Suppressor macrophage treated with lipopolysaccharide for 4 hours (primary cell): Measurements from ENCODE around the gene MT1H.
A peak's percentile ranks its signal among the peaks of the same experiment; 100 is the strongest.
"Not testable (repeated sequence)": the region's sequence is repeated elsewhere in the genome, so short reads cannot be mapped to it uniquely, and the experiment has no call there.

Source experiments
- DNase-seq: peaks from one replicate; pipeline ENCODE4 v3.0.0-alpha.2; 2020

MT1H gene

DNA sequence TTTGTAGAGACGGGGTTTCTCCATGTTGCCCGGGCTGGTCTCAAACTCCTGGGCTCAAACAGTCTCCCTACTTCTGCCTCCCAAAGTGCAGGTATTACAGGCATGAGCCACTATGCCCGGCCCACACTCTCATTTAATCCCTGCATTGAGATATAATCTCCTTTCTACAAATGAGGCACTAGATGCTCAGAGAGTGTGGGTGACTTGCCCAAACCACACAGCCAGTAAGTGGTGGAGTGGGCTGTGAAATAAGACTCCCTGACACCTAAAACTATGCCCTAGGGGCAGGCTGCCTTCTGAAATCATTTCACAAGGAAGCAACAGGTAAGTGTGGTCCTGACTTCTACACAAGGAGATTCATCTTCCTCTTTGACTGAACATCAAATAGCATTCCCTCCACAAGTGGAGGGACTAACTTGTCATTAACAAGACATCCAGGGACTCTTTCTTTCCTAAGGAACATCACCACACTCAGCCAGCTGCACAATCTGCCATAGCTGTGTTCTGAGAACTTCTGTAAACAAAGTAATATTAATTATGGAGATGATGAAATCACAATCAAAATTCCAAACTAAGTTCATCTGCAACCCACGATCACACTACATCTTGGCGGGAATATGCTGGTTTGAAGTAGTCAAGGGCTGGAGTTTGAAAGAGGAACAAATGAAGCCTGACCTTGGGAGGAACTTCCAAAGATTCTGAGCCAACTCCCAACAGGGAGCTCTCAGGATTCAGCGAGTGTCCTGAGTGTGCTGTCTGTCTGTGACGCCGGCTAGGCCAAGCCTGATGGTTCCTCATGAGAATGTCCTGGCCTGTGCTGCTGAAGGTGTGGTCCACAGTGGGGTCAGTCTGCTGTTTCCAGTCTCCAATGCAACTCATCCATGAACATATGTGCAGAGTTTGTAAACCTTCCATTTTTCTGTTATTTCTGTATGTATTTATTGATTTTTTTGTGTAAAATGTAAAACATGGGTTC, 4.0 kb upstream of the MT1H start:
- not testable (repeated sequence) for DNase-seq

DNA sequence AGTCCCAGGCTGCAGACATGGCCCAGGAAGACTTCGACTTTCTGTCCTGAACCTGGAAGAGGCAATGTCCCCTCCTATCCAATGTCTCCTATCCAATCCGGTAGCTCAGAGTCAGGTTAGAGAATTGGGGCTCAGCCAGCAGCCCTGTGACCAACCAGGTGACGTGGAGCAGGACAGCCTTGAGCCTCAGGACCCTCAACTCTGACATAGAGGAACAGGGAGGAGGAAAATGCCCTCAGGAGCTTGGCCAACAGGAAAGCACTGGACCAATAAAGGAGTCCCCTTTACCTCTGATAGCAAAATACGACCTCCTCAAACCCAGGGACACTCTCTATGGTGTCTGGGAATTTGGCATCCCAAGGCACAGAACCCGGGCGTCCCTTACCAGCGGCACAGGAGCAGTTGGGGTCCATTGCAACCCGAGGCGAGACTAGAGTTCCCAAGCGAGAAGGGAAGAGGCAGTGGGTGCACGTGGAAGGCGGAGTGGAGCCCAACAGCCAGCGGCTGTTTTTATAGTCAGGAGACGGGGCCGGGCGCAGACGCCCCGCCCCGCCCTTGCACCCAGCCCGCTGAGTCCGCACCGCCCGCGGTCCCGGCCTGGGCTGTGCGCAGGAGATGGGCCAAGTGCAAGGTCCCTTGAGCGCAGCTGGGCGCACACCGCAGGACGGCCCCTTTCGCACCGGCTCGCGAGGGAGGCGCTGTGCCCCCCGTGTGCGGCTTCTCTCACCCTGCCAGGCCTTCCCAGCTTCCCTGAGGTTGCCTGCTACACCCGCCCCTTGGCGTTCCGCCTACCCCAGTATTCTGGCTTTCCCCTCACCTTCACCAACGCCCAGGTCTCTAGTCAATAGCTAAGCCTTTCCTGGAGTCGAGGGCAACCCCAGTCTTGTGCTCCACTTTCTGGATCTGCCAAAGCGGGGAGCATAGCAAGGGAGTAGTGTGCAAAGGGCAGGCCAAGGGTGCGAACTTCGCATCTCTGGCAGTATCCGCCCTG, 1.7 kb upstream of the MT1H start, which contains the start of gene MT1G:
Gene MT1G (minus strand): TSS at position 485 of the 991 bp plus-strand sequence. CDS start 72 bp downstream, at position 413.
- peak; percentile 82 for DNase-seq

- peak; percentile 49 for DNase-seq
These were observed 416 bp downstream of the MT1H start for GRCh38 chr16:56669840-56670619.

DNA sequence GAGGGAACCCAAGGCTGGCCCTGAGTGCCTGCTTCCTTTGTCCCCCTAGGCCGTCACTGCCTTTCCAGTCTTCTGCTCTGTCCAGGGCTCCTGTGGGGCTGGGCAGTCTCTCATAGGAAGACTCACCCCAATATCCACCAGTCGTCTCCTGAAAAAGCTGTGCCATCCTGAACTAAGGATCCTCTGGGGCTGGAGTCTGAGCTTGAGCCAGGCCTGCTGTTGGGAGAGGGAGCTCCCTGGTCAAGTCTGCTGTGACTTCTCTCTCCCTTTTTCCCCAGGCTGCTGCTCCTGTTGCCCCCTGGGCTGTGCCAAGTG, 963 bp downstream of the MT1H start:
- DNase-seq, result no peak

DNA sequence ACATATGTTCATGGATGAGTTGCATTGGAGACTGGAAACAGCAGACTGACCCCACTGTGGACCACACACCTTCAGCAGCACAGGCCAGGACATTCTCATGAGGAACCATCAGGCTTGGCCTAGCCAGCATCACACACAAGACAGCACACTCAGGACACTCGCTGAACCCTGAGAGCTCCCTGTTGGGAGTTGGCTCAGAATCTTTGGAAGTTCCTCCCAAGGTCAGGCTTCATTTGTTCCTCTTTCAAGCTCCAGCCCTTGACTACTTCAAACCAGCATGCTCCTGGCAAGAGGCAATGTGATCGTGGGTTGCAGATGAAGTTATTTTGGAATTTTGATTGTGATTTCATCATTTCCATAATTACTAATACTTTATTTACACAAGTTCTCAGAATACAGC, 2.1 kb downstream of the MT1H start:
- peak; percentile 56 for DNase-seq

- DNase-seq, result not testable (repeated sequence)
These were observed 2.6 kb downstream of the MT1H start for GRCh38 chr16:56672171-56672570.

GRCh38 chr16:56672761-56673536, 3.3 kb downstream of the MT1H start:
- peak; percentile 39 for DNase-seq

GRCh38 chr16:56673921-56674320, 4.3 kb downstream of the MT1H start:
- DNase-seq, result peak; percentile 46

DNA sequence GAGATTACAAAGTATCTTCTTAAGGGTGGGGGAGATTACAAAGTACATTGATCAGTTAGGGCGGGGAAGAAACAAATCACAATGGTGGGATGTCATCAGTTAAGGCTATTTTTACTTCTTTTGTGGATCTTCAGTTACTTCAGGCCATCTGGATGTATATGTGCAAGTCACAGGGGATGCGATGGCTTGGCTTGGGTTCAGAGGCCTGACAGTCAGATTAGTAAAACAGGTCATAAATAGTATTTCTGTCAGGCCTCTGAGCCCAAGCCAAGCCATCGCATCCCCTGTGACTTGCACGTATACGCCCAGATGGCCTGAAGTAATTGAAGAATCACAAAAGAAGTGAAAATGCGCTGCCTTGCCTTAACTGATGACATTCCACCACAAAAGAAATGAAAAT, 5.0 kb downstream of the MT1H start:
- not testable (repeated sequence) for DNase-seq

DNA sequence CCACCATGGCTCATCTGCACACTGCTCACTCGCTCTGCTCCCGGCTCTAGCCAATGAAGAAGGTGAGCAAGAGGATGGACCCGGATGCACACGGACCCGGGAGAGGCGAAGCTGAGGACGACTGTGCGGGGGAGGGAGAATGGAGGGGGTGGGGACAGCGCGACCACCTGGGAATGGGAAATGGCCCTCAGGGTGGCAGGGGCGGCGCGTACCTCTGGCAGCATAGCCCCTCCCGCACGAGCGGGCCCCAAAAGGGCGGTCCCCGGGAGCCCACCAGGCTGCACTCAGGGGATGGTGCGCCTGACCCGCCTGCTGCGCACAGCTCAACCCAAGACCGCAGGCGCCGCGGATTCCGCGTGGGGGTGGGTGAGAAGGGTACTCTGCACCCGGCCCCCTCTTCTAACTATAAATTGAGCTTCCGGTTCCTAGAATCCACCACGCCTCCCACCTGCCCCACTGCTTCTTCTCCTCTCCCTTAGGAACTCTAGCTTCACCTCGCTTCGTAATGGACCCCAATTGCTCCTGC, 6.1 kb downstream of the MT1H start:
- no peak for DNase-seq

DNA sequence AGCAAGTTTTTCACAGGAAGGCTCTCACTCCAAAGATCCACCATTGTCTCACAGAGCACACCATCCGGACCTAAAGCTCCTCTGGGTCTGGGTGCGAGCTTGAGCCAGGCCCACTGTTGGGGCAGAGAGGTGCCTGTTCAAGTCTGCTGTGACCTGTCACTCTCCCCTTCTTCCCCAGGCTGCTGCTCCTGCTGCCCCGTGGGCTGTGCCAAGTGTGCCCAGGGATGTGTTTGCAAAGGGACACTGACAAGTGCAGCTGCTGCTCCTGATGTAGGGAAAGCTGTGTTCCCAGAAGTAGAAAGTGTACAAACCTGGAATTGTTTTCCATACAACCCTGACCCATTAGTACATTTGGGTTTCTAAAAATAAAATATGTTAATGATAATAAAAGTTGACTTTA, 7.9 kb downstream of the MT1H start:
- DNase-seq, result no peak

- DNase-seq, result no peak
These were observed 9.6 kb downstream of the MT1H start for GRCh38 chr16:56679078-56679730.

DNA sequence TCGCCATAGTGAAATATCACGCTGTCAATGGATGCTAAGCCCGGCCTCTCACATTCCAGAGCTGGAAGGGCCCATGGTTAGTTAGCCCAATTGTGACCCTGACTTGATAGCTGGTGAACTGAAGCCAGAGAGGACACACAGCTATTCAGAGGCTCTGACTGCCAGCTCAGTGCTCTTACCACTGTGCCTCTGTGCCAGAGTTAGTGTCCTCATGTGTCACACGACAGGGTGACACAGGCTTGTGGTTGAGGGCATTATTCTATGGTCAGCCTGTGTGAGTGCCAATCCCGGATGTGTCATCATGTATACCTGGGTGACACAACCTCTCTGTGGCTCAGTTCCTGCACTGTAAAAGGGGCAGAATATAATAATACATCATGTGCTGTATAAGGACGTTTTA, 10.2 kb downstream of the MT1H start:
- DNase-seq, result no peak

- peak; percentile 95 for DNase-seq
These were observed 12.5 kb downstream of the MT1H start, which contains the start of gene MT1X for GRCh38 chr16:56681939-56682702. MT1X (plus strand) TSS chr16:56682470; CDS start chr16:56682541, 71 bp downstream.

GRCh38 chr16:56682703-56683397, 13.2 kb downstream of the MT1H start:
- DNase-seq, result no peak

GRCh38 chr16:56683424-56684172, 14.0 kb downstream of the MT1H start:
- no peak for DNase-seq

GRCh38 chr16:56684256-56684925, 14.8 kb downstream of the MT1H start:
- no peak for DNase-seq
